ENCODE measurements around the gene ATP8B2. TPM values are rescaled to one million over a fixed set of nuclear protein-coding genes. Genes with fewer than 3 reads are reported as not detected.
"Not testable (repeated sequence)": the region's sequence is repeated elsewhere in the genome, so short reads cannot be mapped to it uniquely, and the experiment has no call there.

Gene ATP8B2
- 10 to 100 TPM in 2 of 4 donors, 1 to 10 TPM in 2; 2.4 to 55.5 (median 11.1) TPM for total RNA-seq

DNA sequence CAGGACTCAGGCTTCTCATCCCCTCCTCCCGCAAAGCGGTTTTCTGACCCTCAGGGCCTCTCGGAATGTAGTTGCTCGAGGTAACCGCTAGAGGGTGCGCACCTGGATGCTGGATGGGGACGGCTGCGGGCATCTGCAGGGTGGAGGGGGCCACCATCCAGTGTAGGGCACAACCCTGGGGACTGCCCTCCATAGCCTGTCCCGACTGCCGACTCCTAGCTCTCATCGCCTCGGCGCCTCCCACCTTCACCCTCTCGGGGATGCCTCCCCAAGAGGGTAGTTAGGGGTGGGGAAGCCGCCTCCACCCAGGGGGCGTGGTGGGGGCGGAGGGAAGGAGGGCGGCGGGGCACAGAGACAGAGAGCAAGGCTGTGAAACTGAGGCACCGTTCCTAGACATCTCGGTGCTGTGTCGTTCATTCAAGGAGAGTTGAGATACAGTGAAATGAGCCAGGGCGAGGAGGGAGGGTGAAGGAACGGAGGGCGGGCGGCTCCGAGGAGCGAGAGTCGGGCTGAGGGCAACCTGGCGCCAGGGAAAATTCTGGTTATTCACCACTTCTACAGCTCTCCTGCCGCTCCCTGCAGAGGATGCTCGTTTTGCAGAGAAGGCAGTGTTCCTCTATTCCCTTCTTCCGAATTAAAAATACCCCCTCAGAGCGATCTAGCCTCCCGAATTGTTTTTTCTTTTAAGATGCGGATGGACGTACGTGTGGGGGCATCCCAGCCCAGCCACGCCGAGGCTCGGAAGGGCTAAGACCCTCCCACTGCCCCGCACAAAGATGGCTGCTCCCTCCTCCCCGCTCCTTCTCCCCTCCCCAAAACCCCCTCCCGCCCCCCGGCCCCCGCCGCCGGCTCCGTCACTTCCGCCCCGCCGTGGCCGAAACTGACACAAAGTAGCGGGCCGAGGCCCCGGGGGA, at the start of gene ATP8B2:
Gene ATP8B2 (plus strand): TSS at position 857 of the 914 bp plus-strand sequence. CDS start 2,617 bp downstream, outside the sequence.
- peak within 1 kb of the TSS; percentile 85 to 98 (median 95) for H3K27ac ChIP-seq
- no peaks in the 10 kb centered on the region for H3K36me3 ChIP-seq
- peak within 1 kb of the TSS; percentile 45 to 91 (median 70) for H3K4me3 ChIP-seq
- H3K9me3 ChIP-seq: no peaks in the 10 kb centered on the region
- H3K4me1 ChIP-seq: peaks cover 29 to 57% (median 36%) of the 10 kb centered on the region in 3 donors
- no peak for TF ChIP-seq POLR2A (IDR thresholded peaks at IDR 0.05)
- TF ChIP-seq CTCF (IDR thresholded peaks at IDR 0.05): peak; percentile 79 to 96 (median 86)
- peaks cover 0 to 43% (median 0%) of the 10 kb centered on the region in 4 donors for H3K27me3 ChIP-seq
- DNase-seq: no peak
- 0% methylated on average over 22 to 26 of the region's 56 CpGs for WGBS, 2 donors
- intact Hi-C loops (cut with DNase I): no loop called here

DNA sequence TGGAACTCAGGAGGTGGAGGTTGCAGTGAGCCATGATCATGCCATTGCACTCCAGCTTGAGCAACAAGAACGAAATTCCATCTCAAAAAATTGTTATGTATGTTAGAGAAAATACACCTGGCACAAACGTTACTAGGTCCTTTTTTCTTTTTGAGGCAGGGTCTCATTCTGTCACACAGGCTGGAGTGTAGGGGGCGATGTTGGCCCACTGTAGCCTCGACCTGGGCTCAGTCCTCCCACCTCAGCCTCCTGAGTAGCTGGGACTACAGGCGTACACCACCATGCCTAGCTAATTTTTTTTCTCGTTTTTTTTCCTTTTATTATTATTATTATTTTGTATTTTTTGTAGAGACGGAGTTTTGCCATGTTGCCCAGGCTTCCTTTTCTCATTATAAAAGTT, 48.5 kb upstream of the ATP8B2 start:
- Histone ChIP-seq H3K9me3 (no peaks in the 10 kb centered on the region), H3K27ac (no peak overlapping the region), H3K27me3 (no peaks in the 10 kb centered on the region), H3K4me1 (peaks cover 0 to 20% (median 12%) of the 10 kb centered on the region in 3 donors), H3K36me3 (peaks cover 0 to 39% (median 13%) of the 10 kb centered on the region in 3 donors), H3K4me3 (no peak overlapping the region)
- WGBS, 2 donors: 85 to 90% methylated on average over 7 of the region's 7 CpGs
- no peak for TF ChIP-seq POLR2A (IDR thresholded peaks at IDR 0.05)
- peak in 2 of 6 experiments; percentile 14 to 20 for TF ChIP-seq CTCF (IDR thresholded peaks at IDR 0.05)
- DNase-seq: no peak
- intact Hi-C loops (cut with DNase I): no loop called here

DNA sequence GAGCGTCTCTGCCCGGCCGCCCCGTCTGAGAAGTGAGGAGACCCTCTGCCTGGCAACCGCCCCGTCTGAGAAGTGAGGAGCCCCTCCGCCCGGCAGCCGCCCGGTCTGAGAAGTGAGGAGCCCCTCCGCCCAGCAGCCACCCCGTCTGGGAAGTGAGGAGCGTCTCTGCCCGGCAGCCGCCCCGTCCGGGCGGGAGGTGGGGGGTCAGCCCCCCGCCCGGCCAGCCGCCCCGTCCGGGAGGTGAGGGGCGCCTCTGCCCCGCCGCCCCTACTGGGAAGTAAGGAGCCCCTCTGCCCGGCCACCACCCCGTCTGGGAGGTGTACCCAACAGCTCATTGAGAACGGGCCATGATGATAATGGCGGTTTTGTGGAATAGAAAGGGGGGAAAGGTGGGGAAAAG, 37.7 kb upstream of the ATP8B2 start:
- DNase-seq; H3K4me3 ChIP-seq; H3K36me3 ChIP-seq; intact Hi-C loops (cut with DNase I); H3K27ac ChIP-seq; H3K9me3 ChIP-seq; H3K4me1 ChIP-seq; H3K27me3 ChIP-seq: not testable (repeated sequence)
- WGBS, 2 donors: no CpG with 5 or more reads among the region's 30 CpGs

DNA sequence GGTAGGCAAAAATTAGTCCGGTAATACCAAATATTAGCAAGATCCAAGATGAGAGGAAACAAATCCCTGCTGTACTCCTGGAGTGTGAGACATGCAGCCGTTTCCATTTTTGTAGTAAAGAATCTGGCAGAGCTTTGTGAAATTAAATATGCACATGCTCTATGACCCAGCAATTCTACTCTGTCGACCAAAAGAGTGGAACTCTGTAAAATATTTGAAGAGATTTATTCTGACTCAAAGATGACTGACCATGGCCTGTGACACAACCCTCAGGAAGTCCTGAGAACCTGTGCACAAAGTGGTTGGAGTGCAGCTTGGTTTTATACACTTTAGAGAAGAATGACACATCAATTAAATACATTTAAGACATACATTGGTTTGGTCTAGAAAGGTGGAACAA, 36.7 kb upstream of the ATP8B2 start:
- Histone ChIP-seq H3K4me3 (no peak overlapping the region), H3K36me3 (no peaks in the 10 kb centered on the region), H3K9me3 (peaks cover 0 to 1% (median 0%) of the 10 kb centered on the region in 3 donors), H3K4me1 (no peaks in the 10 kb centered on the region), H3K27me3 (no peaks in the 10 kb centered on the region), H3K27ac (no peak overlapping the region)
- intact Hi-C loops (cut with DNase I): no loop called here
- 66 to 70% methylated on average over 3 of the region's 3 CpGs for WGBS, 2 donors
- DNase-seq: no peak
- no peak for TF ChIP-seq POLR2A (IDR thresholded peaks at IDR 0.05)
- TF ChIP-seq CTCF (IDR thresholded peaks at IDR 0.05): no peak

DNA sequence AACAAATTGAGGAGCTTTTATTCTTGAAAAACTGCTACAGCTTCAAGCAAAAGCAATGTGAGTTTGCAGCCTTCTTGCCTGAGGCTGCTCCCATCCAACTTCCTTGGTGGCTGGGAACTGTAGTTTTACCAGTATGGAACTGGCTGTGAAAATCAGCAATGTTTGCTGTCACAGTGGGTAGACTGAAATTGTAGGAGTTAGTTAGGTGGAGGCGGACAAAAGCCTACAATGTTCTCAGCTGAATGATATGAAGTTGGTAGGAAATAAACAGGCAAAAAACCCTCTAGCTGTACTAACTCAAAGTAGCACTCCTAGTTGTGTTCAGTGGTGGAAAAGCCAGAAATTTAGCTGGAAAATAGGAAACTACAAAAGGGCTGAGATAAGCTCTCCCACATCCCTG, 34.4 kb upstream of the ATP8B2 start:
- no peak for TF ChIP-seq POLR2A (IDR thresholded peaks at IDR 0.05)
- no peak for TF ChIP-seq CTCF (IDR thresholded peaks at IDR 0.05)
- no peaks in the 10 kb centered on the region for H3K4me1 ChIP-seq
- 79 to 100% methylated on average over 1 of the region's 1 CpG for whole genome bisulfite sequencing, 2 donors
- DNase-seq: no peak
- no peak overlapping the region for H3K27ac ChIP-seq
- H3K4me3 ChIP-seq: no peak overlapping the region
- no peaks in the 10 kb centered on the region for H3K27me3 ChIP-seq
- intact Hi-C loops (cut with DNase I): no loop called here
- peaks cover 0 to 23% (median 15%) of the 10 kb centered on the region in 3 donors for H3K9me3 ChIP-seq
- H3K36me3 ChIP-seq: no peaks in the 10 kb centered on the region

Data from esophagus squamous epithelium (tissue), 5 donors.